AG09319 (cell line): ENCODE measurements around the gene RALA.

Source experiments
- DNase-seq: peaks from one replicate; pipeline ENCODE4 v3.0.0-alpha.2; 2010; ENCODE audit warnings: low read depth; ENCODE audit errors: extremely low read depth
- CTCF ChIP-seq: IDR thresholded peaks from 2 replicates; pipeline ENCODE4 v1.5.1; 2011; ENCODE audit warnings: low read depth, mild to moderate bottlenecking, inconsistent platforms, low read length, moderate library complexity

The RALA gene

DNA sequence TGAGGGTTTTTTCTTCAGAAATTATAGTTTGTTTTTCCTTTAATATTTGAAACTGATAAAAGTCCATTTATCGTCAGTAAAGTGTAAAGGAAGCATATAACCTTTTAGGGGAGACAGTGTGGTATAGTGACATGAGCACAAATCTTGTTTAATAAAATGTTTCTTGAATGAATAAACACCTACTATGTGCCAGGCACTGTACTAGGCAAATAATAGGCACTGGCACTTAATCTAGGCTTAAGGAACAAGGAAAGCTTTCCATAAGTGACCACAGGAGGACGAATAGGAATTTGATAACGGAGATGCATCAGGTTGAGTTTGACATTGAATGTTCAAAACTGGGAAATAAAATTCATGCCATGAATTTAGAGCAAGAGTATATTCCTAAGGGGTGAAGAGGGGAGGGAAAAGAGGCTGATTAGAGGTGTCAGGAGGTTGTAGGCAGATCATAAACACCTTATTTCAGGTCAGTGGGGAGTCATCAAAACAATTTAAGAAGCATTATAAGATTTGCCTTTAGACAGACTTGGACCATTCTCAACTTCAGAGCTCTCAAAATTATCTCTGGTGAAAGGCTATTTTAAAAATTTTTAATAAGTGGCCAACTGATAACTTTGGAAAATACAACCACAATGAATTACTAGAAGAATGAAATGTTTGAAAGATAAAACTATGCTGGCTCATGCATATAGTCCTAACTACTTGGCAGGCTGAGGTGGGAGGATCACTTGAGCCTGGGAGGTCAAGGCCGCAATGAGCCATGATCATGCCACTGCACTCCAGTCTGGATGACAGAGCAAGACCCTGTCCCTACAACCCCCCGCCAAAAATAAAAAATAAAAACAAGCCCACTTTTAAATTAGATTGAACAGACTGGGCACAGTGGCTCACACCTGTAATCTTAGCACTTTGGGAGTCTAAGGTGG lies 22.4 kb downstream of the RALA start:
- no peak for TF ChIP-seq CTCF

GRCh38 chr7:39647816-39648215 lies 24.4 kb downstream of the RALA start:
- no peak for TF ChIP-seq CTCF
- DNase-seq, result no peak

More for the DNA sequence above, 22.4 kb downstream of the RALA start:
- no peak for DNase-seq

DNA sequence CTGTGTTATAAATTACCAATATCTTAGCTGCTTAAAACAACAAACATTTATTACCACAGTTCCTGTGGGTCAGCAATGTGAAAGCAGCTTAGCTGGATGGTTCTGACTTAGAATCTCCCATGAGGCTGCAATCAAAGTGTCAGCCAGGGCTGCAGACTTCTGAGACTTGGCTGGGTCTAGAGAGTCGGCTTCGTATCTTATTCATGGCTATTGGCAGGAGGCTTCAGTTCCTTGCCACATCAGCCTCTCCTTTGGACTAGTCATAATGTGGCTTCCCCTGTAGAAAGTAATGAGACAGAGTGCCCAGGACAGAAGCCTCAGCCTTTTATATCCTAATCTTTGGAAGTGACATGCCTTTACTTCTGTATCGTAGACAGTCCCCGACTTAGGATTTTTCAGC lies 27.3 kb downstream of the RALA start:
- TF ChIP-seq CTCF, result no peak

DNA sequence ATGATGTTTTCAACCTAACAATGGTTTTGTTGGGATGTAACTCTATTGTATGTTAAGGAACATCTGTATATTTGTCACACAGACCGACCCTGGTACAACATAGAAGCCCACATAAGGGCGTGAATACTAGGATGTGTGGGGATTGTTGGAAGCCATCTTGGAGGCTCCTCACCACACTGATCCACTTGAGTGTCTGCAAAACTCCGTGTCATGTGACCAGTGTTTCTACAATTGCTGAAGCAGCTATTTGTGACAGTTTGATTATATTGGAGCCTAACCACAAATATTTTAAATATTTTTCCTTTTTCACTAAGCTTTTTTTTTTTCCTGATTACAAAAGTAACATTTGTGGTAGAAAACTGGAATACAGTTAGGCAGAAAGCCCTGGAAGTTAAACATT lies 27.9 kb downstream of the RALA start:
- no peak for TF ChIP-seq CTCF
- peak; percentile 39 for DNase-seq

More for the DNA sequence above, 27.3 kb downstream of the RALA start:
- DNase-seq, result peak; percentile 68

DNA sequence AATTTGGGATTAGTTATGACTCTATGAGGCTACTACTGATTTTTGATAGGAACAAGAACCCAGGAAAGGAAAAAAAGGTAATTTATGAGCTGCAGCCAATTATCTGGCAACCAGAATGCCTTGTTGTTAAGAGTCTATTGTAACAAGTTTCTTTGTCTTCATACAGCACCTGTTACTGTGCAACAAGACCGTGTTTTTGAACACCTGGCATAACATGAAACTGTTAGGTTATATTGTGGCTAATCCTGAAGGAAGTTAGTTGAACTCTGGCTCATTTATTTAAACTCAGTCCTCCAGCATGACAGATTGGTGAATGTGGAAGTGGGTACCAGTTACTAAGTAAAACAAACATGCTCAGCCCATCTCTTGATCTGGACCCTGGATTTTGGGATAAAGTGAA lies 33.0 kb downstream of the RALA start:
- DNase-seq, result no peak
- TF ChIP-seq CTCF, result no peak

GRCh38 chr7:39659356-39660013 lies 36.1 kb downstream of the RALA start:
- no peak for TF ChIP-seq CTCF
- no peak for DNase-seq

DNA sequence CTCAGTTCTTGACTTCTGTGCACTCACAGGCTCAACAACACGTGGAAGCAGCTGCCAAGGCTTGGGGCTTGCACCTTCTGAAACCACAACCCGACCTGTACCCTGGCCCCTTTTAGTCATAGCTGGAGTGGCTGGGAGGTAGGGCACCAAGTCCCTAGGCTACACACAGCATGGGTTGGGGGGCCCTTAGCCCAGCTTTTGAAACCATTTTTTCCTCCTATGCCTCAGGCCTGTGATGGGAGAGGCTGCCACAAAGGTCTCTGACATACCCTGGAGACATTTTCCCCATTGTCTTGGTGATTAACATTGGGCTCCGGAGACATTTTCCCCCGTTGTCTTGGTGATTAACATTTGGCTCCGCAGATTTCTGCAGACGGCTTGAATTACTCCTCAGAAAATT lies 38.6 kb downstream of the RALA start:
- TF ChIP-seq CTCF, result no peak
- no peak for DNase-seq
